ENCODE results near the gene MINDY4.

DNA sequence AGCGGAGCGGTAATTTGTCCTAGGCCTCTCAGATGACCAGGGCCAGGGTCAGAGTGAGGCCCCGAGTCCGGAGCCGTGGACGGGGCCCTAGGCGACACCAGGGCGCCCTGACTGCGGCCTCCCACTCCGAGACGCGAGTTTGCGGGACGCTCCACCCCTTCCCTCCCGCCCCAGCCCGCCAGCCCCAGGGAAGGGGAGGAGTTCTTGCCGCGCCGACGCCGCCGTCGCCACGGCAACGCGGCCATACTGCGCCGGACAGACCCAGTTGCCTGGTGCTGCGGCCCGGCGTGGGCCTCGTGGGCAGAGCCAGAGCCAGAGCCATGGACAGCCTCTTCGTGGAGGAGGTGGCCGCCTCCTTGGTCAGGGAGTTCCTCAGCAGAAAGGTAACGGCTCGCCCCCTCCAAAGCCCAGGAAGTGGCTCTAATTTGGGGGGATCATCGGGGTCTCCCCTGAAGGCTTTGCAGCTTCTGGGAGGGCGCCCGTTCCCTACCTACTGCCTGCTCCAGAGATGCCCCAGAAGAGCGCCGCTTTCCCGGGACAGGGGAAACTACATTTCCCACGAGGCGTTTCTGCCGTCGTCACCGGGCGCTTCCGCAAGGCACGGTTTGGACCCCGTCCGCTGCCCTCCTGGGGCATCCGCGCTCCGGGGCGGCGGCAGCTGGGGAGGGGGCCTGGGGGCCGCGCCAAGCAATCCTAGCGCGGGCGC, at the start of gene MINDY4:
- TF ChIP-seq, protein P1, sequence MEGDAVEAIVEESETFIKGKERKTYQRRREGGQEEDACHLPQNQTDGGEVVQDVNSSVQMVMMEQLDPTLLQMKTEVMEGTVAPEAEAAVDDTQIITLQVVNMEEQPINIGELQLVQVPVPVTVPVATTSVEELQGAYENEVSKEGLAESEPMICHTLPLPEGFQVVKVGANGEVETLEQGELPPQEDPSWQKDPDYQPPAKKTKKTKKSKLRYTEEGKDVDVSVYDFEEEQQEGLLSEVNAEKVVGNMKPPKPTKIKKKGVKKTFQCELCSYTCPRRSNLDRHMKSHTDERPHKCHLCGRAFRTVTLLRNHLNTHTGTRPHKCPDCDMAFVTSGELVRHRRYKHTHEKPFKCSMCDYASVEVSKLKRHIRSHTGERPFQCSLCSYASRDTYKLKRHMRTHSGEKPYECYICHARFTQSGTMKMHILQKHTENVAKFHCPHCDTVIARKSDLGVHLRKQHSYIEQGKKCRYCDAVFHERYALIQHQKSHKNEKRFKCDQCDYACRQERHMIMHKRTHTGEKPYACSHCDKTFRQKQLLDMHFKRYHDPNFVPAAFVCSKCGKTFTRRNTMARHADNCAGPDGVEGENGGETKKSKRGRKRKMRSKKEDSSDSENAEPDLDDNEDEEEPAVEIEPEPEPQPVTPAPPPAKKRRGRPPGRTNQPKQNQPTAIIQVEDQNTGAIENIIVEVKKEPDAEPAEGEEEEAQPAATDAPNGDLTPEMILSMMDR (IDR thresholded peaks at IDR 0.05; ENCODE audit: control extremely low read depth in 1 of 3, insufficient read depth in 1 of 3, low read depth in 1 of 3, low read length in 3 of 3), result no peak
- TF ChIP-seq POLR2A (IDR thresholded peaks at IDR 0.05; ENCODE audit: control extremely low read depth in 1 of 2, low read depth in 2 of 2, low read length in 2 of 2) (peak in 1 of 2 experiments; percentile 72; a peak in 2 of 3 replicates), EGR1 (IDR thresholded peaks at IDR 0.05; ENCODE audit: borderline replicate concordance, low read depth, low read length) (no peak), GTF2F1 (IDR thresholded peaks at IDR 0.05; ENCODE audit: borderline replicate concordance, low read depth, low read length) (no peak), EZH2 (IDR thresholded peaks at IDR 0.05; ENCODE audit: low read depth, low read length, severe bottlenecking) (no peak), SIRT6 (IDR thresholded peaks at IDR 0.05; ENCODE audit: low read length) (no peak), YY1 (IDR thresholded peaks at IDR 0.05; ENCODE audit: low read depth, low read length) (peak; percentile 71), POLR2AphosphoS5 (IDR thresholded peaks at IDR 0.05; ENCODE audit: low read depth, low read length) (peak; percentile 54; the same call in 1 of the 2 replicates), CEBPB (IDR thresholded peaks at IDR 0.05; ENCODE audit: low read depth, low read length) (no peak), EP300 (IDR thresholded peaks at IDR 0.05; ENCODE audit: borderline replicate concordance in 1 of 2, low read depth in 2 of 2, low read length in 2 of 2) (no peak), SP1 (IDR thresholded peaks at IDR 0.05; ENCODE audit: low read depth, low read length) (no peak), ZNF274 (IDR thresholded peaks at IDR 0.05; ENCODE audit: borderline replicate concordance, extremely low read depth, low read length) (no peak)
- TF ChIP-seq, protein P2, sequence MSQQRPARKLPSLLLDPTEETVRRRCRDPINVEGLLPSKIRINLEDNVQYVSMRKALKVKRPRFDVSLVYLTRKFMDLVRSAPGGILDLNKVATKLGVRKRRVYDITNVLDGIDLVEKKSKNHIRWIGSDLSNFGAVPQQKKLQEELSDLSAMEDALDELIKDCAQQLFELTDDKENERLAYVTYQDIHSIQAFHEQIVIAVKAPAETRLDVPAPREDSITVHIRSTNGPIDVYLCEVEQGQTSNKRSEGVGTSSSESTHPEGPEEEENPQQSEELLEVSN (IDR thresholded peaks at IDR 0.05), result no peak; the same call in 1 of the 2 replicates

Data from H1 (cell line).